Progenitor cell of endocrine pancreas (in vitro differentiated cells): ENCODE data around the gene OR6B1. TPM values are rescaled to one million over a fixed set of nuclear protein-coding genes. Genes with fewer than 3 reads are reported as not detected.

ENCODE experiments used
- DNase-seq: peaks from one replicate; pipeline ENCODE4 v3.0.0; 2021; ENCODE audit warnings: low spot score; ENCODE audit not compliant: unreplicated experiment
- H3K27ac Mint-ChIP-seq: 2 replicates; pipeline ENCODE4 v1.8.0; 2021; ENCODE audit warnings: mild to moderate bottlenecking, moderate library complexity, mixed read lengths
- H3K27me3 Mint-ChIP-seq: 2 replicates; pipeline ENCODE4 v1.8.0; 2021; ENCODE audit warnings: mixed read lengths
- H3K36me3 Mint-ChIP-seq: 2 replicates; pipeline ENCODE4 v1.8.0; 2022; ENCODE audit warnings: mixed read lengths; ENCODE audit not compliant: insufficient read depth
- H3K4me1 Mint-ChIP-seq: 2 replicates; pipeline ENCODE4 v1.8.0; 2021; ENCODE audit warnings: low read depth, mixed read lengths
- H3K4me3 Mint-ChIP-seq: 2 replicates; pipeline ENCODE4 v1.8.0; 2021; ENCODE audit warnings: low read depth, mild to moderate bottlenecking, moderate library complexity, mixed read lengths
- H3K9me3 Mint-ChIP-seq: 2 replicates; pipeline ENCODE4 v1.8.0; 2021; ENCODE audit warnings: low read depth, mixed read lengths
- CTCF ChIP-seq: fragments of 200-600 bp; sonication (generic); IDR thresholded peaks from one replicate; pipeline ENCODE4 v1.5.0; 2021; ENCODE audit warnings: antibody characterized with exemption, mild to moderate bottlenecking; ENCODE audit not compliant: unreplicated experiment
- total RNA-seq: library from RNA; stranded (reverse); gene quantifications from 2 replicates; pipeline ENCODE4 v1.2.1, GENCODE V29; 2021

OR6B1 gene
- total RNA-seq, 1 donor from 2014 or later: not detected

- no peaks in the 10 kb centered on the region for H3K36me3 Mint-ChIP-seq
- H3K4me3 Mint-ChIP-seq: no peak overlapping the region
- H3K27ac Mint-ChIP-seq: no peak overlapping the region
- no peaks in the 10 kb centered on the region for H3K27me3 Mint-ChIP-seq
- DNase-seq: no peak
- H3K4me1 Mint-ChIP-seq: no peaks in the 10 kb centered on the region
- TF ChIP-seq CTCF: no peak
- no peaks in the 10 kb centered on the region for H3K9me3 Mint-ChIP-seq
These were observed 57.8 kb downstream of the OR6B1 start for GRCh38 chr7:144057954-144058353.

Other genes starting within 250 kb of the OR6B1 start
- not detected in 2 replicates for gene CTAGE6, start 242.6 kb upstream of the OR6B1 start, total RNA-seq
- 112 TPM in 2 replicates for gene TCAF1, start 98.1 kb upstream of the OR6B1 start, total RNA-seq
- gene OR2F2, start 65.1 kb upstream of the OR6B1 start, total RNA-seq: not detected in 2 replicates
- gene OR2F1, start 45.5 kb upstream of the OR6B1 start, total RNA-seq: not detected in 2 replicates
- gene OR2A5, start 48.6 kb downstream of the OR6B1 start, total RNA-seq: not detected in 2 replicates
- gene OR2A25, start 69.5 kb downstream of the OR6B1 start, total RNA-seq: not detected in 2 replicates
- gene OR2A12, start 86.0 kb downstream of the OR6B1 start, total RNA-seq: not detected in 2 replicates
- gene OR2A2, start 109.3 kb downstream of the OR6B1 start, total RNA-seq: not detected in 2 replicates
- not detected in 2 replicates for gene OR2A14, start 122.9 kb downstream of the OR6B1 start, total RNA-seq
- gene CTAGE4, start 183.1 kb downstream of the OR6B1 start, total RNA-seq: 5.4 and 6.9 TPM in 2 replicates
- gene ARHGEF35, start 195.5 kb downstream of the OR6B1 start, total RNA-seq: 17.3 and 19.5 TPM in 2 replicates
- 0.20 TPM in 1 of 2 replicates, not detected in the other for gene OR2A42, start 239.3 kb downstream of the OR6B1 start, total RNA-seq